Hematopoietic multipotent progenitor cell treated with erythropoietin and hydrocortisone succinate and interleukin-3 and kit ligand, for 17 days (in vitro differentiated cells): Measurements from ENCODE around the gene ADAMTS12.

Source experiments
- DNase-seq: peaks from one replicate; pipeline ENCODE4 v3.0.0-alpha.2; 2015; ENCODE audit warnings: low spot score

The ADAMTS12 gene

DNA sequence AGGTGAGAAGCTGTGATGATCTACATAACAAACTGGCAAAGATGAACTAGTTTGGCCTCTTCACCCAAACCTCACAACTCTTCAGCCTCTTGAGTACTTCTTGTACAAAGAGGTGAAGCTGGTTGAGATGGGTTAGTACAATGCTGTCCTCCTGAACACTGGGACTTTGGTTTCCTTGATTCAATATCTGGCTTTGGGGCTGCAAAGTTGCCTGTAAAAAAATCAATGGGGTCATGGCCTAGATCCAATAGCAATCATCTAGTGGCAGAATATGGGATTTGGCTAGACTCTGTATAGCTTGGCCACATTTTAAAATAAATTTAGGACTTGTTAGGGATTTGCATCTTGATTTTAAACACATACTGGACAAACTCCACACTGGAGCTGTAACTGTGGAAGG, 179.1 kb downstream of the ADAMTS12 start:
- no peak for DNase-seq

DNA sequence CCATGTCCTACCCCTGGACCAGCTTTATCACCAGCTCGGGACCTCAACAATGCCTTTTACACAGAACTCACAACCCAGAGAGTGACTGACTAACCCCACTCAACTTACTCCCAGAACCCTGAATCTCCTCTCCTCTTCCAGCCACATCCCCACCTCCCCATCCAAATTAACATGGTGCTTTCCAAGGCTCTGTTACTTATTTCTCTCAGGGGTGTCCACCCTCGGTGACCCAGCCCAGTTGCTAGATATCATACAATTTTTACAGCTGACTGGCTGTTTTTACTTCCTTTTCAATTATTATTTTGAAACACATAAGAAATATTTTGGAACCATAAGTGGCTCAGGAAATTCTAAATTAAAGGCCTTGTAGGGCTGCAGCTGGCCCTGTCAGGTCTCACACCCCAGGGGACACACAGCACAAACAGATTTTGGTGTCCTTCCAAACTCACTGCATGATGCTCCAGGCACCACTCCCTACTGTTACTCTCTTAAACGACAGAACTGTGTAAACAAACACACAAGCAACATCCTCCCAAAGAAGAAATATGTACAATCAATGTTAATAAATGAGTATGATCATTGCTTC, 180.6 kb downstream of the ADAMTS12 start:
- no peak for DNase-seq

DNA sequence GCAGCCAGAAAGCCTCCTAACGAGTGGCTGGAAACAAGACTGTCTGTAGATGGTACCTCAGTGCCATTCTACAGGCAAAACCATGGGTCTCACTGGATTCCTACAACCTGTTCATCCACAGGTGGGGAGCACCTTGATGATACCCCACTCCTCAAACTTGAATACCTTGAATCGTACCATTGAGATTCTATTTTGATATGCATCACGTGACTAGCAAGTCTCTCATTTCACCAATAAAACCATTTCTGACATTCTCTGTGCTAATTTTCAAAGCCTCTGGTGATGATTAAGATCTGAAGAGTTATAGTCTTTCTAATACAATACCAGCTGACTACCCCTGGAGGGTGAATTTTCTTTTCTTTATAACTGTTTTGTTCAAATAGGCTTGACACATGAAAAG, 188.9 kb downstream of the ADAMTS12 start:
- DNase-seq = no peak

- no peak for DNase-seq
Observed at GRCh38 chr5:33701951-33702350, 189.8 kb downstream of the ADAMTS12 start.

DNA sequence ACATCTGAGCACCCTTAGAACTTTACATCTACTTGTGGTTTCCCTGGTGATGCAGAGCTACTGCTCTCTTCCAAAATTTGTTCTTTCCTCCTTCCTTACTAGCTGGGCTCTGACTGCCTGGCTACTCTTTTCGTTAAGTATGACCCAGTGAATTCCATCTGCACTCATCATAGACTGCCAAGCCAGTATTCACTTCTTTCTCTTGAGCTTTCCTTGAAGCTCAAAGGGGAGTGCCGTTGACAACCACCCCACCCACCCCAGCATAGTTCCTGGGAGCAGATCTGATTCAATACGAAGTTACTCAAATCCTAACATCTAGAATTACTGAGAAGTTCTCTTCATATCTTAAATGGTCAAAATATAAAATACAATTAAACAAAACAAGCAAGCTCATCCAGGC, 190.5 kb downstream of the ADAMTS12 start:
- no peak for DNase-seq

DNA sequence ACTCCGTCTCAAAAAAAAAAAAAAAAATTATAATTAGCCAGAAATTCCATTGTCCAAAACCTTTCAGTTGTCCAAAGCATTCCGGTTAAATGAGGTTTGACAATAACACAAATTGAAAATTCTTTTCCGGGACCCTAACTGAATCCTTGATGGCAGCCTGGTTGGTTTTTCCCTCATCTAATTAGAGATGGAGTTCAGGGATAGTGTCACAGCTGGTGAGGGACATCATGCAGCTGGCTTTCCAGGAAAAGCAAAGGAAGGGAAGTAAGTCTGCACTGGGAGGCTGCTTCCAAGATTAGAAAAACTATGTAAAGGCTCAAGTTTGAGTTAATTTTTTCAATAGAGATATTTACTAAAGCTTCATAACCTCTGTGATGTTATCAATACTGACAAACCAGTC, 195.4 kb downstream of the ADAMTS12 start:
- DNase-seq = no peak

GRCh38 chr5:33692980-33693379, 198.8 kb downstream of the ADAMTS12 start:
- no peak for DNase-seq

- DNase-seq = no peak
Observed at GRCh38 chr5:33691856-33692255, 199.9 kb downstream of the ADAMTS12 start.

DNA sequence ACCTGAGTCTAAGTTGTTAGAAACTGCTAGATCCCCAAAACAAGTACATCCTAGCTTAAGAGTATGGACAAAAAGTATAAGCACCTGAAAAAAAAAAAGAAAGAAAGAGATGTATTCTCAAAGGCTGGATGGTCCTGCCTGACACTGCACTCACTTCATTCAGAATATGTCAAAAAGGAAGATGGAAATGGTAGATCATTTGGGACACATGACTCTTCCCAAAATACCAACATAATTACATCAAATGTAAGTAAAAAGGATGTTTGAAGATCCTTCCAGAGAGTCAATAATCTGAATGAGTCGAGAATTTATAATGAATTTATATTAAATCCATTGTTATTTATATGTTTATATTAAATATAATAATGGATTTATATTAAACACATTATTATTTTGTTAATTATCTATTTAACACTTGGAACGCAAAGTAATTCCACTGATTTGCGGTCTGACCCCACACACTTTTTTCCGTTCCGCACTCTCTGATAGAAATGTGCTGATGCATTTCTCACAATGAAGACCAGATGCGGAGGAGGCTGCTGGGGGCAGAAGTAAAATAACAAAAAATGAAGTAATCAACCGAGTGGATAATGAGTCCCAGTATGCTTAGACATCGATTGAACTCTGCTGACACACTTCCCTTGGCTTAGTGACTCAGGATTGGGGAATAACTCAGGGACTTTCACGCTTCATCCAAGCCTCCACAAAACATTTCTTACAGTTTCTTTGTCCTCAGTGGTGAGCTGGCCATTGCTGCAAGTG, 201.2 kb downstream of the ADAMTS12 start:
- no peak for DNase-seq

DNA sequence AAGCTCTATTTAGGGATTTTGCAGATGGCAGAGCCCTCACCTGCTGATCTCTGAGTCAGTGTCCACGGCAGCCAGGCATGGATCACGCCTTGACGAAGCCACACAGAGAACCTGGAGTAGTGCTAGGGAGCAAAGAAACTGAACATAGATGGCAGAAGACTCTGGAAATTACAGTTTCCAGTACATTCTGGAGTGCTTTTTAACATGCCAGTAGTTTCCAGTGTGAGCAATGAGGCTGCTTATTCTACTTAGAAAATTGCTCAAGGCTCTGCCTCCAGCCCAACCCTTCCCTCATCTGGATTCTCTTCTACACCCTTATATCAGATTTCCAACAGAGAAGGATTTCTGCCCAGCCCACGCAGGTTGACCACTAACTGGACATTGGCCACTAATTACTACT, 203.3 kb downstream of the ADAMTS12 start:
- no peak for DNase-seq

- DNase-seq = no peak
Observed at GRCh38 chr5:33688066-33688465, 203.7 kb downstream of the ADAMTS12 start.

DNA sequence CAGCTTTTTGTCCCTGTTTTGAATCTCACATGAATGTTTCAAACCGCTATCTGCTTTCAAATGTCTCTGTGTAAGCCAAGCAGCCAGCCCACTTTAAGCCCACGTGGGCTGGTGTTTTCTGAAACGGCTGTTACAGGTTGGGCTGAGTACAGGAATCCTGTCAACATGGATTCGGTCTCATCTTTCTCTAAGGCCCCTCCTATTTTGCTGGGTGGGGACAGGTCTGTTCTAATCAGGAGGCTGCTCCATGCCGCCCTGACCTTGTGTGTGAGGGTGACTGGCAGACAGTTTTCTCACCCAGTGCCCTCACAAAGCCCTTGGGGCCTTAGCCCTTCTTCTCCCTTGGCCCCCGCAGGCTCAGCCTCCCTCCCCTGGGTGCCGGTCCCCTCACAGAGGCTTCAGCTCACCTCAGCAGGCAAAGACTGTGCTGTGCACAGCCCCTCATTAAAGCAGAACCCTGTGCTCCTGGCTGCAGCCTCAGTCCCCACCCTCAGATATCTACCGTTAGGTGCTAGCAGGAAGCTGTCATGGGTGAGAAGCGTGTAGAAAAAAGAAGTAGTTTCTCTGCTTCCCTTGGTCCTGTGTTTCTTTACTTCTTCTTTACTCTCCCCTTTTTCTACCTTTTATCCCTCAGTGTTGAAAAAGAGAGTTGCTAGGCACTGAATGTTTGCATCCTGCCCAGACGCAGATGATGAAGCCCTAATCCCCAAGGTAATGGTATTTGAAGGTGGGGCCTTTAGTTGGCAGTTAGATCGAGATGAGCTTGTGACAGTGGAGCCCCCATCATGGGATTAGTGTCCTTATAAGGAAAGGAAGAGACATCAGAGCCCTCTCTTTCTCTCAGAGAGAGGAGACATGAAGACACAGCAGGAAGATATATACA, 205.7 kb downstream of the ADAMTS12 start:
- DNase-seq = no peak

- no peak for DNase-seq
Observed at GRCh38 chr5:33684496-33685159, 207.2 kb downstream of the ADAMTS12 start.

GRCh38 chr5:33679791-33680190, 212.0 kb downstream of the ADAMTS12 start:
- DNase-seq = no peak

DNA sequence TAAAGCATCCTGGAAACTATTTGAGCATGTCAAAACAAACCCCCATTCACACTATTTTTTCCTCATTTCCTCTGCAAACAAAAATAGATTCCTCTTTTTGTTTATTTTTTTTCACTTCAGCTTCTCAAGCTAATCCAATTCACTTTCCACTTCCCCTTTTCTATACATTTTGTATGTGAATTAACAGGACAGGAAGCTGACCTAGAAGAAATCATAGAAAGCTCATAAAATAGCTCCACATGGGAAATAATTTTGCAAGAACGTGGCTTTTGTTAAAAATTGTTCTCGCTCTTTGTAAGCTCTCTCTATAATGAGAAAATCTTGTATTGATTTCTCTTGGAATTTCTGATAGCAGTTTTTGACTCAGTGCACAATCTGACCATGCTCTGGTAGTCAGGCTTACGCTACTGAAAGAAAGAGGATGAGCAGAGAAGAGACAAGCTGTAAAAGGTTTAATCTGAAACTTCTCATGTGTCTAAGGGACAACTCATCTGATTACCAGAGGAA, 215.8 kb downstream of the ADAMTS12 start:
- no peak for DNase-seq

DNA sequence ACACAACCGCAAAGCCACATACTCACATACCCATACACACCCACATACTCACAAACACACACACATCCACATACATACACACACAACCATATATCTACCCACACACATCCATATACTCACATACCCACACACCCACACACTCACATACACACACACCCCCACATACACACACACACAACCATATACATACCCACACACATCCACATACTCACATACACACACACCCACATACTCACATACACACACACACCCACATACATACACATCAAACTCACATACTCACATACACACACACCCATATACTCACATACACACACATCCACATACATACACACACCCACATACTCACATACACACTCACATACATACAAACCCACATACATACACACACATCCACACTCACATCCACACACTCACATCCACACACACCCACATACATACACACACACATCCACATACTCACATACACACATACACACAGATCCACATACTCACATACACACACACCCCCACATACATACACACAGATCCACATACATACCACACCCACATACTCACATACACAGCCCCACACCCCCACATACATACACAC, 220.0 kb downstream of the ADAMTS12 start:
- DNase-seq = no peak

- DNase-seq = no peak
Observed at GRCh38 chr5:33662722-33663427, 228.9 kb downstream of the ADAMTS12 start.

DNA sequence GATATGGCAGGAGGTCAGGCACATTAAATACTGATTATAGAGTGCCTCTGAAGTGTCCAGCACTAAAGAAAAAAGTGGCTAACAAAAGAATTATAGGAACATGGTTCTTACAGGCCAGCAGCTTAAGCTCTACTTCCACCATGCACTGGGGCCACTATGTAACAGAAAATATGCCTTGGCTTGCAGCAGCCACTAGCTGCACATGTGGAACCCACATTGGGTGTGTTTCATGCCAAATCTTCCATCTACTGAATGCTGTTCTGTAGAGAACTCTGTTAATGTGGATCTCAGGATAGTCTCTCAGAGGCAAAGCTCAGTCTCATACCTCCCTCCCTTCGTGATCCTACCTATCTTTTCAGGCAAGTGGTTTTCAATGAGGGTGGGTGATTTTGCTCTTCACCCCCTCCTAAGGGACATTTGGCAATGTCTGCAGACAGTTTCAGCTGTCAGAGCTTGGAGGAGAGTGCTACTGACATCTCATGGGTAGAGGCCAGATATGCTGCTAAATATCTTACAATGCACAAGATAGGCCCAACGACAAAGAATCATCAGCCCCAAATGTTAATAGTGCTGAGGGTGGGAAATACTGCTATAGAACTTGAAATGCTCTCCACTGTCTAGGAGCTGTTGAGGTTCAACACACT, 232.1 kb downstream of the ADAMTS12 start:
- no peak for DNase-seq

DNA sequence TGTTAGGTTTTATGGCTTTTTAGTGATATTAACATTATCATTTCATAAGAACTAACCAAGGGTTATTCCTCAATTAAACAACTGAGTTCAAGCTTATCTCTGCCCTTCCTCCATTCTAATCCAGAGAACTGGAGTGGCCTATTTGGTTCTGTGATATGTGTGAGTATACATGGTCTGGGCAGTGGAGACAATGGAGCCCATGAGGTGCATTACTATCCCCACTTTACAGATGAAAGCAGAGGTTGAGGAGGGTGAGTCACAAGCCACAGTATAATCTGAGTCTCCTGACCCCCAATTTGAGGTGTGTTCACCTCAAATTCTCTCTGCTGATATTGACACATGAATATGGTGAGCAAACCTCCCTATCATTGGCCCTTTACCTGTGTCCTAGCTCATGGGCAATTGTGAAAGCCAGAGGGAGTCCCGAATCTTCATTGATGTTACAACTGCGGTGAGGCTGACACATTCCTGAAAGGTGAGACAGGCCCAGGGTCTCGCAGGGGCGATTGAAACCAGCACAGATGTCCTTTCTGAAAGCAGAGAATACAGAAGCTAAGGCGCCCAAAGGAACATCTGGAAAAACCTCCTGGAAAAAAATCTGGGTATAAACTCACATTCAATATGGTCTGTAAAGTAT, 233.9 kb downstream of the ADAMTS12 start:
- DNase-seq = no peak

DNA sequence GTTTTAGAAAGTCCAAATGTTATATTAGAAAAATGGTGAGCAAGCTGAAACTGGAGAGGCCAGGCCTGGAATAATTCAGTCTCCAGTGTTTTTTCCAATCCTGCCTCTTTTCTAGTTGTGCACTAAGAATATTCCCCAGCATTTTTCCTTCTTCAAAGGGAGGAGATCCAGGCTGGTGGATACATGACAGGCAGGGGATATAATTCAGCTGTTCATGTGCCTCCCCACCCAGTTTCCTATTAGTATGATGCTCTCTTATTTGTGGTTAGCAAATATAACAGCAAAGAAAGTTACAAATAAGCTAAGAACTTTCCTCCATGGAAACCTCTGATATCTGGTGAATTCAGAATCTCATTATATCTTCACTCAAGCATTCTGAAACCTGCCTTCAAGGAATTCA, 234.6 kb downstream of the ADAMTS12 start:
- no peak for DNase-seq
